HG03097 (cell line): ENCODE measurements around the gene GNA14.
"Not testable (repeated sequence)": the region's sequence is repeated elsewhere in the genome, so short reads cannot be mapped to it uniquely, and the experiment has no call there.

Experiments
- ATAC-seq: cut with Tn5 transposase; IDR thresholded peaks from one replicate; pipeline ENCODE4 v1.9.1; 2021; ENCODE audit not compliant: unreplicated experiment, low FRiP score

Gene GNA14

GRCh38 chr9:77647267-77648233 lies 572 bp downstream of the GNA14 start:
- ATAC-seq, result no peak

DNA sequence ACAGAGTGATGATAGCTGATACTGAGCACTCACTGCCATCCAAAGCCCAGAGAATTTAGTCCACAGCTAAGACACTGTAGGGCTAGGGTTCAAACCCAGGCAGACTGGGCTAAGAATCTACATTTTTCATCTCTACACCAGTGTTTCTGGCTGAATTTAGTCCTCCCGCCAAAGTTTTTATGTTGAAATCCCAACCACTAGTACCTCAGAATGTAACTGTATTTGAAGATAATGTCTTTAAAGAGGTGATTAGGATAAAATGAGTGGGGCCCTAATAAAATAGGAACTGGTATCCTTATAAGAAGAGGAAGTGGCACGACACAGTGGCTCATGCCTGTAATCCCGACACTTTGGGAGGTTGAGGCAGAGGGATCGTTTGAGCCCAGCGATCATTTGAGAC lies 4.3 kb downstream of the GNA14 start:
- ATAC-seq, result no peak

DNA sequence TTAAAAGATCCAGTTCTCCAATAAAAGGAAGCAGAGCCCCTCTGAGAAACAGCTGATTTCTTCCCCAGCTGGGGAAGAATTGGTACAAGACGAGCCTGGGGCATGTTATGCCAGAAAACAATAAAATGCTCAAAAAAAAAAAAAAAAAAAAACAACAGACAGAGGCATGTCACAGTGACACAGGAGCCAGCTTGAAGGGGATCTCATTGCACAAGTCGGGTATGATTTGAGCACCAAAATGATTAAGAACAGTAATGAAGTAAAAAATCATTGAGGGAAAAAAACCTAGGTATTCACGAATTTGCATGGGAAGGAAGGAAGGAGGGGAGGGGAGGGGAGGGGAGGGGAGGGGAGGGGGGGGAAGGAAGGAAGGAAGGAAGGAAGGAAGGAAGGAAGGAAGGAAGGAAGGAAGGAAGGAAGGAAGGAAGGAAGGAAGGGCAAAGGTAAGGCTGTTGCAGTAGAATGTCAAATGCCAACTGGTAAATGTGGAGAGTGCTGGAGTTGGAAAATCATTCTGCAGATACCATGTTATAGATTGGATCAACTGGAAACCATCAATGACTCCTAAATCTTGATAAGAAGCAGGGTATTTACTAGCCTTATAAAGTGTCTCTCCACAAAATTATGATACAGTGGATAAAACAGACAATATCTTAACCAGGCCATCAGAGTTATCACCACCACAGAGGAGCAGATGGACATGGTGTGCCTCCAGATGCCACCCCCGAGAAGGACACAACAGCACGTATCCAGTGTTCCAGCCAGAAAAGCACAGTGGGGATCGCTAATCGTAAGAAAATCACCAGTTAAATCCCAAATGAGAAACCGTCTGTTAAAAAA lies 7.2 kb downstream of the GNA14 start:
- no peak for ATAC-seq

GRCh38 chr9:77632652-77633051 lies 15.5 kb downstream of the GNA14 start:
- no peak for ATAC-seq

- not testable (repeated sequence) for ATAC-seq
Observed at GRCh38 chr9:77628864-77629263, 19.3 kb downstream of the GNA14 start.

- no peak for ATAC-seq
Observed at GRCh38 chr9:77616191-77616590, 31.9 kb downstream of the GNA14 start.

GRCh38 chr9:77614645-77615044 lies 33.5 kb downstream of the GNA14 start:
- ATAC-seq, result no peak

DNA sequence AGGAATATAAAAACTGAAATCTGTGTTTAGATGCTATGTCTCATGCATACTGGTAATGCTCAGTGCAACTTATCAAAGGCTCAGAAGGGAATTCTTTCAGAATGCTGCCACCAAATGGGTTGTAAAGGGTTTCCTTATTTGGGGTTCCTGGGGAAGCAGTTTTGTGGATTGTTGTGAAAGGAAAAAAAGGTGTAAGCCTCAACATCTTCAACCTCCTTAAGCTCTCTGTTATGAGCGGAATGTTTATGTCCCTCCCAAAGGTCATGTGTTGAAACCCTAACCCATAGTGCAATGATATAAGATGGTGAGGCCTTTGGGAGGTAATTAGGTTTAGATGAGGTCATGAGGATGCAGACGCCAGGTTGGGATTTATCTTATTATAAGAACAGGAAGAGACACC lies 41.6 kb downstream of the GNA14 start:
- no peak for ATAC-seq

DNA sequence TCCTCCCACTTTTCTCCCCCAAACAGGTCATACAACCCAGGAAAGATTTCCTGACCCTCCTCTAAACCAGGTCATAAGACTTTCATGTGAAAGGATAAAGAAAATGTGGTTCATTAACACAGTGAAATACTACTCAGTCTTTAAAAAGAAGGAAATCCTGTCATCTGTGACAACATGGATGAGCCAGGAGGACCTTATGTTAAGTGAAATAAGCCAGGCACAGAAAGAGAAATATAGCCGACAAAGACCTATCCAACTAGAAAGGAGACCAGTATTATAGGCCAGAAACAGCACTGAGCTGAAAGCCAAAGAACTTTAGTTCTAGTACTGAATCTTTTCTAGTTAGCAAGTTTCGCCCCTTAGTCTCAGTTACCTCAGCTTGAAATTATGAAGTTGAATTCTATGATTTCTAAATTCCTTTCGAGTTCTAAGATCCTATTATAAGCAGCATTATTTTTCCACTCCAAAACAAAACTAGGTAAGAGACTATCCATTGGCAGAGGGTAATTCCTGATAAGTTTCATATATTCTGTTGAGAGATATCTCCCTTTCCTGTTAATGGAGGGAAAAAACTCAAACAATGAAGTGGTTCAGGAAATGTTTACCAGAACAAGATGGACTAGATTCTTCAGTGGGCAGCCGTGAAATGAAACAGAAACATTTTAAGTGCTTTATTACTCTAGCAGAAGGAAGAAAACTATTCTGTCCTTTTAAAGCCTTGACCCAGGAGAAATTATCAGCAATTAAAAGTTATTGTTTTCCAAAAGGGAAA lies 42.5 kb downstream of the GNA14 start:
- ATAC-seq, result no peak

GRCh38 chr9:77604316-77604715 lies 43.8 kb downstream of the GNA14 start:
- no peak for ATAC-seq

DNA sequence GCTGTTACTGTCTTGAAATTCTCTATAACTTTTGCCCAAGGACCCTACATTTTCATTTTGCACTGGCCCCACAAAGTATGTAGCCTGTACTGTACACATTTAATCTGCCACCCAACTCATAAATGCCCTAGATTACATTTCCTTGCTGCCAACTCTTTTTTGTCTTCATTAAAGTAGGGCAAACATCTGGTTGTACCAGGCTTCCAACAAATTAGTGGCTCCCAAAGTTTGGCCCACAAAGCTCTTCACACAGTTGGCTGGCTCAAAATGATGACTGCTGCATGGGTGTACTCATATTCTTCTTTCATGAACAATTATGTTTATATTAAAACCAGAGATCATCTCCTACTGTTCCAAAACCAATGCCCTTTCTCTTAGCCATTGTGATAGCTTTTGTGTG lies 45.3 kb downstream of the GNA14 start:
- no peak for ATAC-seq

GRCh38 chr9:77601476-77602099 lies 46.5 kb downstream of the GNA14 start:
- ATAC-seq, result no peak

- ATAC-seq, result no peak
Observed at GRCh38 chr9:77600810-77601209, 47.3 kb downstream of the GNA14 start.

- no peak for ATAC-seq
Observed at GRCh38 chr9:77599492-77599891, 48.6 kb downstream of the GNA14 start.

DNA sequence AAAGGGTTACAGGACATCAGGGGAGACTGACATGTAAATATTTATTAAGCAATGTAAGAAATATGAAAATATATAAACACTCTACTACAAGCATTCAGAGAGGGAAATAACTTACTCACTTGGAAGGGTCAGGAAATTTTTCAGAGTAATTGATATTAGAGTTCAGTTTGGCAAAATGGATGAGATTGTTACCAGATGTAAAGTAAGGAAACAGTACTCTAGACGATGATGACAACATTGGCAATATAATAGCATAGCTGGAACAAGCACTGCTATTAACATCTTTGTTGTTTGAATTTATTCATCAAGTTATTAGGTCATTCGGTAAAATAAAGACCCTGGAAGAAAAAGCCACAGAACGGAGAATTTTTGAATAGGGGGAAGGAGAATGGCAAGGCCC lies 49.1 kb downstream of the GNA14 start:
- no peak for ATAC-seq

DNA sequence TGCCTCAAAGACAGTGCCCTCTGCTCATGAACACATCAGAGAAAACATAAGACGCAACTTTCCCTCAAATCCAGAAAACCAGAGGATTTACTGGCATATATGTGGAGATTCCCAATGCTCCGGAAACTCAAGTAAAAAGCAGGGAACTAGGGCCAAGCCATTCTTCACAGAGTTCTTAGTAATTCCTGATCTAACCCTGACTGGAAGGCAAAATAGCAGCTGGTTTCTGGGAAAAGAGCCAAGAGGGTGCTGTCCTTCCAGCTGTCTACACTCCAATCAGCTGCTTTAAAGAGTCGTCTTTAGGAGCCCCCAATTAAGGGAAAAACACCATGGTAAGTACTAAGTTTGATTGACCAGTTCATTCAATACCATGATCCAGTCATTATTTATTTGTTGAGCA lies 49.6 kb downstream of the GNA14 start:
- no peak for ATAC-seq

GRCh38 chr9:77597057-77597456 lies 51.1 kb downstream of the GNA14 start:
- ATAC-seq, result no peak

DNA sequence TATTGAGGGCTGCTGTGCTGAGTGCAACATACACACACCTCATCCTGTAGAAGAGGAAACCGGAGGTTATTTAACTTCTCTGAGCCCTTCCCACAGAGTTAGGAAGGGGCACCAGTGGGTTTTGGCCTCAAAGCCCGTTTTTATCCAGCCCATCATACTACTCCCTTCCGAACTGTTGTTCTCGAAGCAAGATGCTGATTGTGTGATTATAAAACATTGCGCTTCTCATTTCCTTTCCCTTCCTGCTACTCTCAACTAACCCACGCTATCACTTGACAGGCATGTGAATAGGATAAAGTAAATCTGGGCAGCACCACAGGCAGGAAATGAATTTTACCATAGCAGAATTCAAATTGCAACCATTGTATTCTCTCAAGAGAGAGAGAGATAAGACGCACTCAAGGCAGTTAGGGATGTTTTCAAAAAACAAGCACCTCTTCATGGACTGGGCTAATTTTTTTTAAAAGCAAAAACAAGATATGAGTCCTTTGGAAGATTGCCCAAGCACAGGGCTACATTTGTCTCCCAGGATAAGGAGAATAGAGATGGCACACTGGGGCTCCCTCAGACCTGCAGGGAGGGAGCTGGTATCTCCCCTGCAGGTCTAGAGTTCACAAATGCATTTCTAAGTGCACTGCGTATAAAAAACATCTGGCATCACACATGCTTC lies 52.6 kb downstream of the GNA14 start:
- no peak for ATAC-seq

DNA sequence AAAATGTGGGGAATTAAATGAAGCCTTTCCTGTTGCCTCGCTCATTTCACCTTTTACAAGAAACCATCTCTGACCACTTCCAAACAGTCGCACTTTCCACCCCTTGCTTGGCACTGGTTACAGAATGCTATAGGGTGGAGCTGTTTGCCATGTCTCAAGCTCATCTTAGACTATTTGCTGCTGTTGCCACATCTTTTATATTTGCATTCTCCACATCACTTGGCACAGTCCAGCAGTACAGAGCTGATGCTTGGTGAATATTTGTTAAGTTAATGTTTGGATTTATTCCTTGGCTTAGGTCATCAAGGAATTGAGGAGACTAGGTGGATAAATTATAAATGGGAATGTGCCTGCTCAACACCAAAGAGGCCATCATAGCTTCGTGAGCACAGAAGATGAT lies 53.2 kb downstream of the GNA14 start:
- ATAC-seq, result no peak

GRCh38 chr9:77593528-77593927 lies 54.6 kb downstream of the GNA14 start:
- no peak for ATAC-seq
